ENCODE data around the gene LAMA3. TPM values are rescaled to one million over a fixed set of nuclear protein-coding genes. Genes with fewer than 3 reads are reported as not detected.

The LAMA3 gene
- total RNA-seq, 2 experiments from 2014 or later = 0.04 to 0.17 TPM

DNA sequence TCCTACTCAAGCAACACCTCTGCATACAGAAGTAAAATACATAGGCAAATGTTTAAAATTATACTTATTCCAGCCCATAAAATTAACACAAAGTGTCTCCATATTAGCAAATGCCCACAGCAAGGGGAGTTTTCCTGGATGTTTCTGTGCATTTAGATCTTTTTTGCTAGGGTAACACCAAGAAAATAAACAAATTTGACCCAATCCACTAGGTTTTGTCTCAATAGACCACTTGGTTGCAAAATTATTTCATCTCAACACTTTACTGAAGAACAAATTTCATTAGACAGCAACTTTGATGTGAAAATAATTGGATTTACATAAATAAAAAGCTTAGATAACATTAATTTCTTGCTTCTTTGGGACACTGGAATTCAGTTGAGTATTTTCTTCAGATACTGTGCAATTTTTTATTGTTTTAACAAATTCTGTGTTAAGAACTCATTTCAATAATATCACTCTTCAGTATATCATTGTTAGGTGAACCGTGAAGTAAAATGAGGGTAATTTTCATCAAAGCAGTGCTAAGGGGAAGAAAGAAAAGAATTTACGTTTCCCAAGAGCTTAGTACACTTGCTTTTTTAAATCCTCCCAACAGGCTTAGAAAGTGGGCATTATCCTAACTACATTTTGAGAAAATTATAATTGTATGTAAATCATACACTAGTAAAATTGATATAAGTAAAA lies 191.8 kb downstream of the LAMA3 start:
- ChIA-PET POLR2A (no interaction called here), CTCF (no interaction called here)

DNA sequence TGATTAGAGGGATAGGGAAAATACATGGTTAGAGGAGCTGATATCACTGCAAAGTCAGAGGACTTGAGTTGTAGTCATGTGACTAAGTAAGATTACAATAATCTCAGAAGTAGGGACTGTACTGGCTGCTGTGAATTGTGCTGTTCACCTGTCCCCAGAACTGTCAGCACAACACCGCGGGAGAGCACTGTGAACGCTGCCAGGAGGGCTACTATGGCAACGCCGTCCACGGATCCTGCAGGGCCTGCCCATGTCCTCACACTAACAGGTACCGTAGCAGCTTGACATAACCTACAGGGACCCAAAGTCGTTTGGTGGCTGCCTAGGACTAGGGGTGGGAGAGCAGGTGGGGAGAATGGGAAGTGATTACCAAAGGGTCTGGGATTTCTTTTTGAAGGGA lies 192.5 kb downstream of the LAMA3 start:
- CTCF ChIA-PET = interaction anchor here (0.6 kb wide), 1 partner anchor 61 kb away, joined by 3 read pairs; no protein-coding TSS in a partner anchor
- POLR2A ChIA-PET = no interaction called here

DNA sequence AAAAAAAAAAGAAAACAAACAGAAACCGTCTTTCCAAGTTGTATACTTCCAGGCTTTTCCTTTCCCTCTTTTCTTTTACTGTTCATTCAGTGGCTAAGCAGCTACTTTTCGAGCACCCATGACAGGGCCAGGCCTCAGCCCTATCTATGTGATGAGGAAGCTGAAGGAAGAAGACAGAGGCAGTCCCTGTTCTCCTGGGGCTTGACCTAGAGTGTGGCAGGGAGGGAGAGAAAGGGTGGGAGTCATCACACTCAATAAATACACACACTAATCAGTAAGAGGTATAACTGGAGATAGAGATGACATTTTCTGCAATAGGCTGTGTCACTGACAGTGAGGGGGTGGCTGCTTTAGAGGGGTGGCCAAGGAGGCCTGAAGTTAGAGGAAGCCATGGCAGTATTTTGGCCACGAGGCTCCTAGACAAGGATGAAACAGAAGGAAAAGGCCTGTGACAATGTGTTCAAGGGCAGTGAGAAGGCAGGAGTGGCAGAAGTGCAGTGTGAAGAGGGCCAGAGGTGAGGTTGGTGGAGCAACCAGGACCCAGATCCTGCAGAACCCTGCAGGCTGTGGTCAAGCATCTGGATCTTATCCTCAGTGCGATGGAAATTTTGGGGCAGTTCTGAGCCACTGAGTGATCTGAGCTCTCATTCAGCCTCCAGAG lies 193.5 kb downstream of the LAMA3 start:
- ChIA-PET CTCF (interaction anchor here (0.6 to 0.7 kb wide), 2 partner anchors 9 to 62 kb away, joined by 3 to 4 read pairs; no protein-coding TSS in a partner anchor), POLR2A (no interaction called here)

DNA sequence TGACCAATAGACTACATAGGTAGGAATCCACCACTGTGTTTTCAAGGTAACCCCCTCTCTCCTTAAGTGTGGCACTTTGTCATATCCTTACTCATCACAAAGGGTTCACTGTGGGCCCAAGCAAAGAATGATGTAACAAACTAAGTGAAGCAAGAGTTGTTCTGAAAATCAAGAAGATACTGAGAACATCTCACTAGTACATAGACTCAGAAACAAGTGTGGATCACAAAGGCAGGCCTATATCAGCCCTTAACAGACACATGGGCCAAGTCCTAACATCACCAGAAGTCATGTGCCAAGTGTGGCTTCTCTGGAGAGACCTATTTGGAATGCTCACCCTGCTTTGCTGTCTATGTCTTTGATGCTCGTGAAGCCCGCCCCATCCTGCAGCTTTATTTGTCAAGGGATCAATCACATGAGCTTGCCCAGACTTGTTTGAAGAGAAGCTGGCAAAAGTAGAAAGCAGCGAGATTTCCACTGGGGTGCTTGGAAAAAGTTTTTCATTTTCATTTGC lies 194.1 kb downstream of the LAMA3 start:
- ChIA-PET POLR2A (no interaction called here), CTCF (interaction anchor here (0.5 to 0.6 kb wide), 2 partner anchors 46 to 178 kb away, joined by 3 read pairs; no protein-coding TSS in a partner anchor)

DNA sequence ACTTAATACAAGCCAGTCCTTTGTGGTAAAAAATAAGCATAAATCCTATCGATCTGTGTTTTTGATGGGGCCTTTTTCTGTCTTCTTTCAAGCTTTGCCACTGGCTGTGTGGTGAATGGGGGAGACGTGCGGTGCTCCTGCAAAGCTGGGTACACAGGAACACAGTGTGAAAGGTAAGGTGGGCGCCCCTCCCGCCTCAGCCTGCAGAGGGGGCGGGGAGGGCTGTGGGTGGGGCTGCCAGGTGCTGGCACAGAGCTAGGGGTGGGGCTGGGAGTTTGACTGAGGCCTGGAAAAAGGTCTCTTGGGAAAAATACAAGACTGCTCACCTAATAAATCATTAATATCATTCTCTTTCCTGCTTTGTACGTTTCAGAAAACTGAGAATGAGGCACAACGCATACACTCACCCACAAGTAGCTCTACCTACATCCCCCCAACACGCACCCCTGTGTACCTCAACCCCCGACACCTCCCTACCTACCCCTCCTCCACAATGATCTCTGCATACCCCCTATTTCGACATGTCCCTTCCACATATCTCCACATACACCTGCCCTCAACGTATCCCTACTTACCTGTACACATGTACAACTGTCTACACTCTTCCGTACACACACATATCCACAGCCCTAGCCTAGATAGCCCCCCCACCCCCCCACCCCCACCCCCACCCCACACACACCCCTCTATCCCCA lies 195.6 kb downstream of the LAMA3 start:
- POLR2A ChIA-PET = no interaction called here
- CTCF ChIA-PET = no interaction called here

DNA sequence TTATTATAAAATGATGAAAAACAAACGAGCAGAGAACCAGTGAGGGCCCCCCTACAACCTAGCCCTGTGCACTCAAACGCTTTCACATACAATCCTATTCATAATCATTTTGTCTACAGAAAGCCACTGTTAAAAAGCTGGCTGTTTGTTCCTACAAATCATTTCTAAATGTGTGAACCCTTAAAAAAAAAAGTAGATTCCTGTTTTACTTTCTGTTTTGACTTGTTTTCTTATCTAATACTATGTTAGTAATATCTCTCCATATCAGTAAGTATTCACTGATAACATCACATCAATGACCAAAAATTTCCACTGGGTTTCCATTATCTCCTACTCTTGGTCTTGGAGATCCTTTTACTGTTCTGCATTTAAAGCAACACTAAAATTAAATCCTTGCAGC lies 196.5 kb downstream of the LAMA3 start:
- CTCF ChIA-PET = no interaction called here
- POLR2A ChIA-PET = interaction anchor here (0.6 kb wide), 1 partner anchor 168 kb away, joined by 3 read pairs; no protein-coding TSS in a partner anchor

DNA sequence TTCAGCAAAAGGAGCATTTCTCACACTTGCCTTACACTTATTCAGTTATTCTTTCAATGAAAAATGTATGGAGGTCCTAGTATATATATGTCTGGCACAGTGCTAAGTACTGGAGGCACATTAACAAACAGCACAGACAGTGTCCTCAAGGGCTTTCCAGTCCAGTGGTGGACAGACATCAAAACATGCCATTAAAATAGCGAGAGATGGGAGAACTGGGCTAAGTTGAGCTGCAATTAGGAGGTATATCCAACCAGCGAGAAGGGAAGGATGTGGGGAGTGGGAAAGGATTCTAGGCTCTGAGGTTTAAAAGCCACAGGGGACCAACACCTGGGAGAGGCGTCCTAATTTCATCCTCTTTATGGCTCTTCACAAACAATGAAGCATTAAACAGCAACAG lies 197.8 kb downstream of the LAMA3 start:
- POLR2A ChIA-PET = no interaction called here

DNA sequence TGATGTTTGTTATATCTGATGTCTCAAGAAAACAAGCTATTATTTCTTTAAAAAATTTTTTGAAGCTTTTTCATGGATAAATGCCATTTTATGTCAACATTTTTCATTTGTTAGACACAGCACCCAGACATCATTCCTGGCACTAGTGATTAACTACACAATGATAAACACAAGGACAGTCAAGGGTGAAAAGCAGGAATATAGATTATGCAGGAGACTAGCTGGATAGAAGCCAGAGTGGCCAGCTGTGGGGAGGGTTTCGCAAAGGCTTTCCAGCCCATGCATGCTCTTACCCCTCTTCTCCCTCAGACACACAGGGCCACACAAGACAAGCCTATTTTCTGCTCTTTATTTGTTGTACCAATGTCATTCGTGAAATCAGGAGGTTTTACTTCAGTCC lies 198.2 kb downstream of the LAMA3 start:
- POLR2A ChIA-PET = no interaction called here
- CTCF ChIA-PET = interaction anchor here (1.0 kb wide), 1 partner anchor 22 kb away, joined by 3 read pairs; no protein-coding TSS in a partner anchor

More for the DNA sequence above, 197.8 kb downstream of the LAMA3 start:
- CTCF ChIA-PET = interaction anchor here (1.0 kb wide), 1 partner anchor 22 kb away, joined by 3 read pairs; no protein-coding TSS in a partner anchor

DNA sequence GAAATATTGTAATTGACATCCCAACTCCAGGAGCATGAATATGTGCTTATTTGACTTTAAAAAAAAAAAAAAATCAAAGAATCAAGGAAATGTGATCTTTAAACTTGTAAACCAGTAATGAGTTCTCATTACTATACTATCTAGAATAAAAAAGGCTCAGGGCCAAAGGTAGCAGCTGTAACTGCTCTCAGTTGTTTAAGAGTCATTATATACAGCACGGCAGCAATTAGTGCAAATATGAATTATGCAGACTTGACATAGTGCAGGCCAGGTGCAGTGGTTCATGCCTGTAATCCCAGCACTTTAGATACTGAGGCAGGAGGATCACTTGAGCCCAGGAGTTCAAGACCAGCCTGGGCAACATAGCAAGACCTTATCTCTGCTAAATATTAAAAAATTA lies 199.6 kb downstream of the LAMA3 start:
- ChIA-PET POLR2A (no interaction called here), CTCF (no interaction called here)

DNA sequence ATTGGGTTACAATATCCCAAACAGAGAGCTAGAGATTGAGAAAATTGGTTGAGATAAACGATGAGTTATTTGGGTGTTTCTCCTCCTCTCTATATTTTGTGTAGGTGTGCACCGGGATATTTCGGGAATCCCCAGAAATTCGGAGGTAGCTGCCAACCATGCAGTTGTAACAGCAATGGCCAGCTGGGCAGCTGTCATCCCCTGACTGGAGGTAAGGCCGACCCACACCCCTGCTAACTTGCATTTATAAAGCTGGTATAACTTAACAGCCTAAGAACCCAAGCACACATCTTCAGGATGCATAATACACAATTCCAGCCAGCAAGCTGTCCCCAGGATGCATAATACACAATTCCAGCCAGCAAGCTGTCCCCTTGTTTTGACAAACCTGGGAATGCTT lies 200.7 kb downstream of the LAMA3 start:
- CTCF ChIA-PET = no interaction called here

DNA sequence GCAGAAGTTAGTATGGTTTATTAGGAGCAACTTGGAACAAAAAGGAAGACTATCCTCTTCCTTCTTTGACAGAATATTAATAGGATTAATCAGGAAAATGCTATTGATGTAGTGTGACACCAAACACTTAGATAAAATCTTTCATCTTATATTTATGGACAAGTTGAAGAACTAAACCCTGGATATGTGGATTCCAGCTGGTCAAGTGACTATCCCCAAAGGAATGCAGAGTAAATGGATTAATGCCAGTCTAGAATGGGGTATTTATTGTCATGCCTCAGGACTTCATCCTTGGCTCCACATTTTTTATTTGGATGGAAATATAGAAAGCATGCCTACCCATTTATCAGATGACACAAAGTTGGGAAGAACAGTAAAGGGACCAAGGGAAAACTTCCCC lies 201.3 kb downstream of the LAMA3 start:
- POLR2A ChIA-PET = no interaction called here
- CTCF ChIA-PET = no interaction called here

More for the DNA sequence above, 200.7 kb downstream of the LAMA3 start:
- POLR2A ChIA-PET = no interaction called here

DNA sequence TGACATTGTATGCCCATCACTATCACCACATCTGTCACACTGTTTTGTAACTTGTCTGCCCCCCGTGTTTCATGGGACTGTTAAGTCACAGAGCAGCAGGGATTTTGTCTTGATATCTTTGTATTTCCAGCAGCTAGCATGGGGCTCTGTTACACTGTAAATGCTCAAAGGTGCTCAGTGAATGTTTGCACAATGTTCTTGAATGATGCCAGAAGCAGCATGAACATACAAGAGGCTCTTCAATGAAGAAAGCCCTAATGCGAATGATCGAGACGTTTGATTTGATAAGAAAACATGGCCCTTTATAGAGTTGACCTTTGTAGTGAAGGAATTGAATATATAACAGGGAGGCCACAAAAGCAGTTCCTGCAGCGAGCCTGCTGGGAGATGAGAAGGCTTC lies 204.4 kb downstream of the LAMA3 start:
- ChIA-PET CTCF (interaction anchor here (1.1 kb wide), 1 partner anchor 25 kb away, joined by 3 read pairs; no protein-coding TSS in a partner anchor), POLR2A (no interaction called here)

DNA sequence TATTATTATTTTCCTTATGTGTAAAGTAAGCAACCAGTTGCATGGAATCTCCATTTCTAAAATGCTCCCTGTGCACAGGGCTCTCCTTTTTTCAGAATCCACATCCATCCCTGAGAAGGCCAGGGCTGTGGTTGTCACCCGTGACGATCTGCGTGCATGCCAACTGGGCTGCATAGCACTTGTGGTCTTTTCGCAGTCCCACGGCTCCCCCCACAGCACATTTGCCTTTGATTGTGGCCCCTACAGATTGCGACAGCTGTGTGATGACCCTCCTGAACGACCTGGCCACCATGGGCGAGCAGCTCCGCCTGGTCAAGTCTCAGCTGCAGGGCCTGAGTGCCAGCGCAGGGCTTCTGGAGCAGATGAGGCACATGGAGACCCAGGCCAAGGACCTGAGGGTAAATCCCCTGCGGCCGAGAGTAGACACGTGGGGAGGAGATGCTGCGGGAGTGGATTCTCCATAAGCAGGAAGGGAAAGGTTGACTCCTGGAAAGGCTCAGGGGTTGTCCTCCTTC lies 205.5 kb downstream of the LAMA3 start:
- ChIA-PET CTCF (interaction anchor here (1.1 kb wide), 1 partner anchor 24 kb away, joined by 3 read pairs; no protein-coding TSS in a partner anchor), POLR2A (no interaction called here)

DNA sequence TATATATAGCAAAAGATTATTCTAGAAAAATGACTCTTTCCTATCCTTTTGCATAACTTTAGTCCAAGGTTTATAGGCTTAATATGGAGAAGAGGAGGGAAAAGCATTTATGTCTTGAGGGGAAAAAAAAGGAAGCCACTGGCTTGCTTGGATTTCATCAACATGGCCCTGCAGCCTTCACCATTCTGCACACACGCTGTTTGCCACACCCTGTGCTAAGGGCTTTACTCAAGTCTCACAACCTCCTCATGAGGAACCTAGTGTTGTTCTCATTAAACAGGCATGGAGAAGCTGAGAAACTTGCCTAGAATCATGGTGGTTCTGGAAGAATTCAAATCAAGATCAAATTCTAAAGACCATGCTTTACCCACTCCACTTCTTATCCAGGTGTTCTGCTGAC lies 208.0 kb downstream of the LAMA3 start:
- CTCF ChIA-PET = interaction anchor here (1.9 kb wide), 1 partner anchor 21 kb away, joined by 4 read pairs; no protein-coding TSS in a partner anchor
- POLR2A ChIA-PET = no interaction called here

DNA sequence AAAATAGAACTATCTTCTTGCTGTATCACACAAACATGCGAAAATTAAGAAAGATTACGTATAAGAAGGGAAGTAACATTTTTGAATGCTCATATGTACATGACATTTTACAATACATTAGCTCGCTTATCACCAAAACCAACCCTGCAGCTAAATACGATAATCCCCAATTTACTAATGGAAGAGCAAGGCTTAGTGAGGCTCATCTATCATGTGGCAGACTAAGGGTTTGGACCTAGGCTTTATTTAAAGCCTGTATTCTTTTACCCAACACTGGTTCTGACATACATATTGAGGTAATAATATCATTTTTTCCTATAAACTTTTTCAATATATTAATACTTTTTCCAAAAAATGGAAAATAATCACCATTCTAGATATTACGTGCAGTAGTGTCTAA lies 208.5 kb downstream of the LAMA3 start:
- POLR2A ChIA-PET = no interaction called here
- CTCF ChIA-PET = interaction anchor here (1.9 kb wide), 1 partner anchor 21 kb away, joined by 4 read pairs; no protein-coding TSS in a partner anchor

DNA sequence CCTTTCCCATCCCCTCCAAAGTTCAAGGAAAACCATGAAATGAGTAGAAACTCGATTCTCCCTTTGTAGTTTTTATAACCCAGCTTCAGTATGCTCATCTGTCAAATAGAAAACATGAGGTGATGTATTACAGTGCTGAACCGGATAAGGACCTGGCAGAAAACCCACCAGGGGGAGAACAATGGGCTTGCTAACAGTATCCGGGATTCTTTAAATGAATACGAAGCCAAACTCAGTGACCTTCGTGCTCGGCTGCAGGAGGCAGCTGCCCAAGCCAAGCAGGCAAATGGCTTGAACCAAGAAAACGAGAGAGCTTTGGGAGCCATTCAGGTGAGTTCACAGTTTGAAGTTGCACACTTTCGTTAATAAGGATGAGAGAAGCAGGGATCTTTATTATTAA lies 211.7 kb downstream of the LAMA3 start:
- CTCF ChIA-PET = no interaction called here
- POLR2A ChIA-PET = no interaction called here

DNA sequence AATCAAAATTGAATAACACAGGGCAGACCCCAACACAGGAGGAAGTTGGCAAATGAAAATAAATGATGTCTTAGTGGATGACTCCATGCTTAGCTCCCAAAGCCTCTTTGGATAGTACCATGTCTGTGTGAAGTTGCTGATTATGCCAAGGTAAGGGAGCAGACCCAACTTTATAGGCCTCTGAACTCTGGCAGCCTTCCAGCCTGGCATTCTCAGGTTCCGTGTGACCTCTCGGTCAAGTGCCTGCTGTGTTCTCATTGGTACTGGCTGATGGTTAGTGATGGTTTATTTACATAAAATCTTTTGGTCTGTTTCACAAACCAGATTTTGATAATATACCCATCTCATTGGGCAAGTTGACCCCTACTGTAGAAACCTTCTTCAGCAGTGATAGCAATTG lies 213.1 kb downstream of the LAMA3 start:
- CTCF ChIA-PET = no interaction called here
- POLR2A ChIA-PET = no interaction called here

DNA sequence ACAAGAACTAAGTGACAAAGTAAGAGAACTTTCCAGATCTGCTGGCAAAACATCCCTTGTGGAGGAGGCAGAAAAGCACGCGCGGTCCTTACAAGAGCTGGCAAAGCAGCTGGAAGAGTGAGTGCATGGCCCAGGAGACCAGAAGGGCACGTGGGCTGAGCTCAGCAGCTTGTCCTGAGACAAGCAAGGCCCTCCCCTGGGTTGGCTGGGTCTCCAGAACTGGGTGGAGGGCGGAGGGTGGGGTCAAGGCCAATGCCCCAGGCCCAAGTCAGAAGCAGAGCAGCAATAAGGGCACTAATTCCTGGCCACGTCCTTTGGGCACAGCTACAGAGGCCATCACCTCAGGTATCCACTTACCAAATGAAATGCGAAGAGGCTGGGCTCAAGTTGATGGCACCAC lies 214.7 kb downstream of the LAMA3 start:
- ChIA-PET POLR2A (no interaction called here), CTCF (interaction anchor here (1.1 to 1.4 kb wide), 2 partner anchors 14 to 22 kb away, joined by 3 read pairs; no protein-coding TSS in a partner anchor)

DNA sequence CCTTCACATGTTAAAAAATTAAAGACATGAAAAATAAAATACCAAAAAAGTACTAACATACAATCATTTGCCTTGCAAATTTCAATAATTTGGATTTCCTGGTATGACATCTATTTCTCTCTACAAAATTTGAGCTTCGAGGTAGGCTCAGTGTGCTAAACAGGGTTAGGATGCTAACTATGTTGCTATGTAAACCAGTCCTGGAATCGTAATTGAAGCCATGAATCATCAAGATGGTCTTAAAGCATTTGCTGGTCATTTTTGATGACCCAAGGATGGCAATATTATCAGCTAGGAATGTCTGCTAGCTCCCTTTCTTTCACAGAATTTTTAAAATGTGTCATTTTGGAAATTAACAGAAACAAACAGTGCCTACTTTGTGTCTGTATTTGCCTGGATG lies 217.4 kb downstream of the LAMA3 start:
- POLR2A ChIA-PET = no interaction called here

DNA sequence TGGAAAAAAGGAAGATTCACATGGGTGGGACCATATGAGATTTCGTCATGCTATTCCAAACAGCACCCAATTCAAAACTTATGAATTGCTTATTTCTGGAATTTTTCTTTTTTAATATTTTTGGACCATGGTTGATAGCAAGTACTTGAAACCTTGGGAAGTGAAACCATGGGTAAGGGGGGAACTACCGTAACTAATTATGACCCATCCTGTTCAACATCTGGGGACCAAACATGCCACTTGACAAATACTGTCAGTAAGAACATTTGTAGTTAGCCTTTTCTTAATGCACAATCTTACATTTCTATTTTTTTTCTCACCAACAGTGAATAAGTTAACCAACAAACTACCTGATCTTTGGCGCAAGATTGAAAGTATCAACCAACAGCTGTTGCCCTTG lies 219.6 kb downstream of the LAMA3 start:
- ChIA-PET POLR2A (no interaction called here), CTCF (no interaction called here)

More for the DNA sequence above, 217.4 kb downstream of the LAMA3 start:
- CTCF ChIA-PET = interaction anchor here (2.5 kb wide), 1 partner anchor 12 kb away, joined by 8 read pairs; no protein-coding TSS in a partner anchor

Measured in activated CD8-positive, alpha-beta memory T cell treated with anti-CD3 and anti-CD28 coated beads for 36 hours (primary cell).